ENCODE results near the gene ZNF791.

DNA sequence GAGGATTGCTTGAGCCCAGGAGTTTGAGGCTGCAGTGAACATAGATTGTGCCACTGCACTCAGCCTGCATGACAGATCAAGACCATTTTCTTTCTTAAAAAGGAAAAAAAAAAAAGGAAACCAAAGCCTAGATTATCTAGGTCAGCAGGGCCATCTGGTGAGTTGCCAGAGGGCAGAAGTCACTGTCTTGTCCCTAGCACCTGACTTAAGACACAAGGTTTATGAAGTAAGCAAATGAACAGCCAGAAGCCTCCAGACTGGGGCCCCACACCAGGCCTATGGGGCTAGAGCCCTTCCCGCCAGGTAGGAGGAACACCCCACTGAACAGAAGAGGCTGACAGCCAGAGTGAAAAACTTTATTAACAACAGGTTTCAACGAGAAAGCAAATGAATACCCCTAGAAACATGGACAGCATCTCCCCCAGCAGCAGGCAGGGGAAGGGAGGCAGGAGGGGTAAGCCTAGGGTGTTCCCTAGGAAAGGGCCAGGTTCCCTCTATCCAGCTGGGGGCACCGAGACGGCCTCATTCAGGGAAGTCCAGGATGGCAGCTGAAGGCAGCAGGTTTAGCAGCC lies 57.1 kb downstream of the ZNF791 start:
- TF ChIP-seq, protein P1, sequence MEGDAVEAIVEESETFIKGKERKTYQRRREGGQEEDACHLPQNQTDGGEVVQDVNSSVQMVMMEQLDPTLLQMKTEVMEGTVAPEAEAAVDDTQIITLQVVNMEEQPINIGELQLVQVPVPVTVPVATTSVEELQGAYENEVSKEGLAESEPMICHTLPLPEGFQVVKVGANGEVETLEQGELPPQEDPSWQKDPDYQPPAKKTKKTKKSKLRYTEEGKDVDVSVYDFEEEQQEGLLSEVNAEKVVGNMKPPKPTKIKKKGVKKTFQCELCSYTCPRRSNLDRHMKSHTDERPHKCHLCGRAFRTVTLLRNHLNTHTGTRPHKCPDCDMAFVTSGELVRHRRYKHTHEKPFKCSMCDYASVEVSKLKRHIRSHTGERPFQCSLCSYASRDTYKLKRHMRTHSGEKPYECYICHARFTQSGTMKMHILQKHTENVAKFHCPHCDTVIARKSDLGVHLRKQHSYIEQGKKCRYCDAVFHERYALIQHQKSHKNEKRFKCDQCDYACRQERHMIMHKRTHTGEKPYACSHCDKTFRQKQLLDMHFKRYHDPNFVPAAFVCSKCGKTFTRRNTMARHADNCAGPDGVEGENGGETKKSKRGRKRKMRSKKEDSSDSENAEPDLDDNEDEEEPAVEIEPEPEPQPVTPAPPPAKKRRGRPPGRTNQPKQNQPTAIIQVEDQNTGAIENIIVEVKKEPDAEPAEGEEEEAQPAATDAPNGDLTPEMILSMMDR (IDR thresholded peaks at IDR 0.05; ENCODE audit: insufficient read depth, low read depth, low read length): no peak
- no peak for TF ChIP-seq EZH2 (IDR thresholded peaks at IDR 0.05; ENCODE audit: insufficient read depth, low read length)

Measured in astrocyte (in vitro differentiated cells and primary cell).